Measurements from ENCODE around the gene PDXK. TPM values are rescaled to one million over a fixed set of nuclear protein-coding genes. Genes with fewer than 3 reads are reported as not detected.

Gene PDXK
- total and polyA plus RNA-seq, 2 of the 13 experiments (the other 11 are each of a cell fraction or from before 2014, with no cell fraction given), result 114 to 184 TPM

DNA sequence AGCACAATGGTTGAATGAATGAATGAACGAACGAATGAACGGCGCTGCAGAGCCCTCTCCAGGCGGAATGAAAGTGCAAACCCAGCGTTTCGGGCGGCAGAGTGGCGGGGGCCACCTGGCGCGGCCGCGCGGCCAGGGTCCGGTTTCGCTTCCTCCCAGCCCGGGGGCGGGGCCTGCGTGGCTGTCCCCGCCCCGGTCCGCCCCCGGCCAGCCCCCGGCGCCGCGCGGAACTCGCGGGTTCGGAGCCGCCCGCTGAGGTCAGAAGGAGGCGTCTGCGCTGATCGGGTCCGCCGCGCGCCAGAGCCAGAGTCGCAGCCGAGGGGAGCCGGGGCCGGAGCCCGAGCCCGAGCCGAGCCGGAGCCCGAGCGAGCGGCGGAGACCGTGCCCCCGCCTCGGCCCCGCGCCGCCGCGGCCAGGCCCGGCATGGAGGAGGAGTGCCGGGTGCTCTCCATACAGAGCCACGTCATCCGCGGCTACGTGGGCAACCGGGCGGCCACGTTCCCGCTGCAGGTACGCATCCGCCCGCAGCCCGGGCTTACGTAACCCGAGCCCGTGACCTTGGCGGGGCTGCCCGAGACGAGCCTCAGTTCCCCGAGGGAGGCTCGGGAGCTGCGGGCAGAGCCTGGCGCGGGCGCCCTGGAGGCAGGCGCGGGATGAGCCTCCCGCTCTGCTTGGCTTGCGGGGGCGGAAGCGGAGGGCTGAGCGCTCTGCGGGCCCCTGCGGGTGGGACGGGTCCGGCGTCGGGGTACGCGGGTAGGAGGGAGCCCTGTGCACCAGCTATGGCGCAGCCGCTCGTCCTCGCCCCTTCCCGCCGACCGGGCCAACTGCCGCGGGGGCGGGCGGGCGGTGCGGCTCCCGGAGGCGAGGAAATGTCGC lies at the start of gene PDXK (continued):
- TF ChIP-seq SP2 (CRISPR knock-in tag; IDR thresholded peaks at IDR 0.05) (no peak; the same call in 1 of the 2 replicates), CBX2 (IDR thresholded peaks at IDR 0.05; ENCODE audit: low read depth, low read length) (no peak), CBX2 (CRISPR knock-in tag; IDR thresholded peaks at IDR 0.05; ENCODE audit: low read depth) (no peak), ZNF761 (CRISPR knock-in tag; conservative IDR thresholded peaks at IDR 0.05) (peak; percentile 90; the same call in 1 of the 2 replicates), ISX (CRISPR knock-in tag; conservative IDR thresholded peaks at IDR 0.05) (no peak), SIX4 (CRISPR knock-in tag; IDR thresholded peaks at IDR 0.05) (peak; percentile 16), ZFX (CRISPR knock-in tag; IDR thresholded peaks at IDR 0.05; ENCODE audit: low read depth) (peak; percentile 43; the same call in 1 of the 2 replicates), CAMTA2 (CRISPR knock-in tag; IDR thresholded peaks at IDR 0.05; ENCODE audit: borderline replicate concordance) (peak; percentile 15; the same call in 1 of the 2 replicates), SIN3B (IDR thresholded peaks at IDR 0.05; ENCODE audit: low read length) (no peak), ZNF34 (CRISPR knock-in tag; IDR thresholded peaks at IDR 0.05; ENCODE audit: borderline replicate concordance) (peak; percentile 42; the same call in 1 of the 2 replicates), KAT2B (IDR thresholded peaks at IDR 0.05; ENCODE audit: borderline replicate concordance, low read depth, low read length) (no peak), FOSL1 (CRISPR knock-in tag; IDR thresholded peaks at IDR 0.05; ENCODE audit: borderline replicate concordance) (no peak), GABPB1 (CRISPR knock-in tag; IDR thresholded peaks at IDR 0.05) (peak; percentile 65; the same call in 1 of the 2 replicates), ZNF563 (CRISPR knock-in tag; IDR thresholded peaks at IDR 0.05) (0 out of 2 replicates have a peak, but pooled peaks have one; percentile 14), ZNF709 (CRISPR knock-in tag; IDR thresholded peaks at IDR 0.05) (no peak), ZFP36L2 (CRISPR knock-in tag; IDR thresholded peaks at IDR 0.05) (no peak), AKAP8 (CRISPR knock-in tag; IDR thresholded peaks at IDR 0.05) (0 out of 2 replicates have a peak, but pooled peaks have one; percentile 77), JARID2 (CRISPR knock-in tag; IDR thresholded peaks at IDR 0.05; ENCODE audit: insufficient replicate concordance) (no peak)
- TF ChIP-seq, protein P1, sequence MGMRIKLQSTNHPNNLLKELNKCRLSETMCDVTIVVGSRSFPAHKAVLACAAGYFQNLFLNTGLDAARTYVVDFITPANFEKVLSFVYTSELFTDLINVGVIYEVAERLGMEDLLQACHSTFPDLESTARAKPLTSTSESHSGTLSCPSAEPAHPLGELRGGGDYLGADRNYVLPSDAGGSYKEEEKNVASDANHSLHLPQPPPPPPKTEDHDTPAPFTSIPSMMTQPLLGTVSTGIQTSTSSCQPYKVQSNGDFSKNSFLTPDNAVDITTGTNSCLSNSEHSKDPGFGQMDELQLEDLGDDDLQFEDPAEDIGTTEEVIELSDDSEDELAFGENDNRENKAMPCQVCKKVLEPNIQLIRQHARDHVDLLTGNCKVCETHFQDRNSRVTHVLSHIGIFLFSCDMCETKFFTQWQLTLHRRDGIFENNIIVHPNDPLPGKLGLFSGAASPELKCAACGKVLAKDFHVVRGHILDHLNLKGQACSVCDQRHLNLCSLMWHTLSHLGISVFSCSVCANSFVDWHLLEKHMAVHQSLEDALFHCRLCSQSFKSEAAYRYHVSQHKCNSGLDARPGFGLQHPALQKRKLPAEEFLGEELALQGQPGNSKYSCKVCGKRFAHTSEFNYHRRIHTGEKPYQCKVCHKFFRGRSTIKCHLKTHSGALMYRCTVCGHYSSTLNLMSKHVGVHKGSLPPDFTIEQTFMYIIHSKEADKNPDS (CRISPR knock-in tag; IDR thresholded peaks at IDR 0.05), result no peak
- TF ChIP-seq, protein P2, sequence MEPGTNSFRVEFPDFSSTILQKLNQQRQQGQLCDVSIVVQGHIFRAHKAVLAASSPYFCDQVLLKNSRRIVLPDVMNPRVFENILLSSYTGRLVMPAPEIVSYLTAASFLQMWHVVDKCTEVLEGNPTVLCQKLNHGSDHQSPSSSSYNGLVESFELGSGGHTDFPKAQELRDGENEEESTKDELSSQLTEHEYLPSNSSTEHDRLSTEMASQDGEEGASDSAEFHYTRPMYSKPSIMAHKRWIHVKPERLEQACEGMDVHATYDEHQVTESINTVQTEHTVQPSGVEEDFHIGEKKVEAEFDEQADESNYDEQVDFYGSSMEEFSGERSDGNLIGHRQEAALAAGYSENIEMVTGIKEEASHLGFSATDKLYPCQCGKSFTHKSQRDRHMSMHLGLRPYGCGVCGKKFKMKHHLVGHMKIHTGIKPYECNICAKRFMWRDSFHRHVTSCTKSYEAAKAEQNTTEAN (CRISPR knock-in tag; conservative IDR thresholded peaks at IDR 0.05), result no peak
- TF ChIP-seq, protein P3, sequence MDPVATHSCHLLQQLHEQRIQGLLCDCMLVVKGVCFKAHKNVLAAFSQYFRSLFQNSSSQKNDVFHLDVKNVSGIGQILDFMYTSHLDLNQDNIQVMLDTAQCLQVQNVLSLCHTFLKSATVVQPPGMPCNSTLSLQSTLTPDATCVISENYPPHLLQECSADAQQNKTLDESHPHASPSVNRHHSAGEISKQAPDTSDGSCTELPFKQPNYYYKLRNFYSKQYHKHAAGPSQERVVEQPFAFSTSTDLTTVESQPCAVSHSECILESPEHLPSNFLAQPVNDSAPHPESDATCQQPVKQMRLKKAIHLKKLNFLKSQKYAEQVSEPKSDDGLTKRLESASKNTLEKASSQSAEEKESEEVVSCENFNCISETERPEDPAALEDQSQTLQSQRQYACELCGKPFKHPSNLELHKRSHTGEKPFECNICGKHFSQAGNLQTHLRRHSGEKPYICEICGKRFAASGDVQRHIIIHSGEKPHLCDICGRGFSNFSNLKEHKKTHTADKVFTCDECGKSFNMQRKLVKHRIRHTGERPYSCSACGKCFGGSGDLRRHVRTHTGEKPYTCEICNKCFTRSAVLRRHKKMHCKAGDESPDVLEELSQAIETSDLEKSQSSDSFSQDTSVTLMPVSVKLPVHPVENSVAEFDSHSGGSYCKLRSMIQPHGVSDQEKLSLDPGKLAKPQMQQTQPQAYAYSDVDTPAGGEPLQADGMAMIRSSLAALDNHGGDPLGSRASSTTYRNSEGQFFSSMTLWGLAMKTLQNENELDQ (CRISPR knock-in tag; IDR thresholded peaks at IDR 0.05; ENCODE audit: borderline replicate concordance), result no peak
- TF ChIP-seq, protein P4, sequence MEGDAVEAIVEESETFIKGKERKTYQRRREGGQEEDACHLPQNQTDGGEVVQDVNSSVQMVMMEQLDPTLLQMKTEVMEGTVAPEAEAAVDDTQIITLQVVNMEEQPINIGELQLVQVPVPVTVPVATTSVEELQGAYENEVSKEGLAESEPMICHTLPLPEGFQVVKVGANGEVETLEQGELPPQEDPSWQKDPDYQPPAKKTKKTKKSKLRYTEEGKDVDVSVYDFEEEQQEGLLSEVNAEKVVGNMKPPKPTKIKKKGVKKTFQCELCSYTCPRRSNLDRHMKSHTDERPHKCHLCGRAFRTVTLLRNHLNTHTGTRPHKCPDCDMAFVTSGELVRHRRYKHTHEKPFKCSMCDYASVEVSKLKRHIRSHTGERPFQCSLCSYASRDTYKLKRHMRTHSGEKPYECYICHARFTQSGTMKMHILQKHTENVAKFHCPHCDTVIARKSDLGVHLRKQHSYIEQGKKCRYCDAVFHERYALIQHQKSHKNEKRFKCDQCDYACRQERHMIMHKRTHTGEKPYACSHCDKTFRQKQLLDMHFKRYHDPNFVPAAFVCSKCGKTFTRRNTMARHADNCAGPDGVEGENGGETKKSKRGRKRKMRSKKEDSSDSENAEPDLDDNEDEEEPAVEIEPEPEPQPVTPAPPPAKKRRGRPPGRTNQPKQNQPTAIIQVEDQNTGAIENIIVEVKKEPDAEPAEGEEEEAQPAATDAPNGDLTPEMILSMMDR (CRISPR knock-in tag; IDR thresholded peaks at IDR 0.05), result peak; percentile 41

All from HepG2 (cell line).